H1 (cell line): Measurements from ENCODE around the gene IFT172. TPM values are rescaled to one million over a fixed set of nuclear protein-coding genes. Genes with fewer than 3 reads are reported as not detected.

Source experiments
- CTCF ChIA-PET: fragments of 300-600 bp; sonication (Branson Sonifier 250); formaldehyde crosslinking; loops from one replicate; lab custom pipeline; 2021; ENCODE audit not compliant: partially characterized antibody; lab: Charles Lee
- POLR2A ChIA-PET: fragments of 300-600 bp; sonication (Branson Sonifier 250); formaldehyde crosslinking; loops from one replicate; lab custom pipeline; 2021; ENCODE audit warnings: inconsistent platforms; ENCODE audit not compliant: partially characterized antibody; lab: Charles Lee
- DNase-seq, 2 experiments: peaks; one replicate each; pipeline versions ENCODE4 v3.0.0 to v3.0.0-alpha.2; 2010 to 2022; ENCODE audit warnings: low spot score in 2 of 2, low read depth in 1 of 2, mixed read lengths in 1 of 2
- FAIRE-seq: peaks from 2 replicates; lab custom pipeline; 2011; peaks lifted over from hg19 to GRCh38; lab: Jason Lieb, UNC
- H2AFZ ChIP-seq: 2 replicates; pipeline ENCODE4 v1.8.1; 2012; ENCODE audit warnings: low read length, inconsistent platforms
- H2AK5ac ChIP-seq: 2 replicates; pipeline ENCODE4 v1.6.1; 2013; ENCODE audit warnings: low read depth, low read length
- H2BK120ac ChIP-seq: replicated peaks from 2 replicates; pipeline ENCODE3; 2013; ENCODE audit warnings: low read depth, low read length, inconsistent platforms
- H2BK12ac ChIP-seq: 2 replicates; pipeline ENCODE4 v1.6.1; 2013; ENCODE audit warnings: low read depth, low read length
- H2BK15ac ChIP-seq: 2 replicates; pipeline ENCODE4 v1.6.1; 2013; ENCODE audit warnings: low read length
- H2BK20ac ChIP-seq: 2 replicates; pipeline ENCODE4 v1.6.1; 2013; ENCODE audit warnings: low read length
- H2BK5ac ChIP-seq: 2 replicates; pipeline ENCODE4 v1.6.1; 2013; ENCODE audit warnings: low read depth, low read length
- H3K14ac ChIP-seq: 2 replicates; pipeline ENCODE4 v1.6.1; 2013; ENCODE audit warnings: inconsistent platforms; ENCODE audit not compliant: insufficient read length
- H3K18ac ChIP-seq: 2 replicates; pipeline ENCODE4 v1.6.1; 2013; ENCODE audit warnings: low read length; ENCODE audit errors: extremely low read depth
- H3K23ac ChIP-seq: 2 replicates; pipeline ENCODE4 v1.6.1; 2013; ENCODE audit warnings: inconsistent platforms; ENCODE audit not compliant: insufficient read length
- H3K23me2 ChIP-seq: 2 replicates; pipeline ENCODE4 v1.6.1; 2013; ENCODE audit warnings: low read depth, low read length
- H3K27ac ChIP-seq: 2 replicates; pipeline ENCODE4 v1.6.1; 2011; ENCODE audit warnings: low read depth, low read length, inconsistent platforms
- H3K27me3 ChIP-seq, 4 experiments: replicated peaks in 1 of 4; 1 replicate in 1 of 4; 2 replicates in 3 of 4; pipeline versions ENCODE4 v1.6.1 to v1.8.1; 2011 to 2013; ENCODE audit warnings: low read length in 3 of 4, mild to moderate bottlenecking in 3 of 4, inconsistent platforms in 2 of 4, mixed read lengths in 2 of 4, moderate library complexity in 1 of 4; ENCODE audit not compliant: control insufficient read depth in 3 of 4, insufficient read depth in 3 of 4; ENCODE audit errors: extremely low read depth in 1 of 4
- H3K36me3 ChIP-seq, 4 experiments: 2 replicates each; pipeline versions ENCODE4 v1.6.1 to v1.8.1; 2011 to 2013; ENCODE audit warnings: mild to moderate bottlenecking in 4 of 4, low read length in 3 of 4, moderate library complexity in 2 of 4, control low read depth in 1 of 4, inconsistent platforms in 1 of 4; ENCODE audit not compliant: insufficient read depth in 4 of 4, control insufficient read depth in 2 of 4
- H3K4ac ChIP-seq: replicated peaks from 2 replicates; pipeline ENCODE3; 2013; ENCODE audit warnings: low read length, low read depth, mixed read lengths, inconsistent platforms; ENCODE audit not compliant: insufficient read length
- H3K4me1 ChIP-seq, 4 experiments: replicated peaks in 1 of 4; 1 replicate in 1 of 4; 2 replicates in 3 of 4; pipeline versions ENCODE4 v1.6.1 to v1.8.1; 2011 to 2013; ENCODE audit warnings: low read length in 3 of 4, inconsistent platforms in 2 of 4, mixed read lengths in 1 of 4; ENCODE audit not compliant: insufficient read depth in 4 of 4, control insufficient read depth in 3 of 4
- H3K4me2 ChIP-seq, 2 experiments: 2 replicates each; pipeline versions ENCODE4 v1.6.1 to v1.8.1; 2011 to 2013; ENCODE audit warnings: low read depth in 2 of 2, low read length in 2 of 2, control low read depth in 1 of 2, inconsistent platforms in 1 of 2, mild to moderate bottlenecking in 1 of 2; ENCODE audit not compliant: insufficient read depth in 1 of 2
- H3K4me3 ChIP-seq, 4 experiments: fragments of 200-600, 300-600 bp in 1 of 4; sonication (generic), shearing (Covaris generic), sonication (Bioruptor Twin) in 1 of 4; 2 replicates each; pipeline versions ENCODE4 v1.5.1 to v1.8.1; 2011 to 2016; ENCODE audit warnings: low read length in 4 of 4, low read depth in 3 of 4, control low read depth in 2 of 4, inconsistent platforms in 2 of 4, mild to moderate bottlenecking in 2 of 4, mixed read lengths in 1 of 4, moderate library complexity in 1 of 4; ENCODE audit not compliant: insufficient read depth in 2 of 4; ENCODE audit errors: extremely low read depth in 1 of 4
- H3K56ac ChIP-seq: replicated peaks from 2 replicates; pipeline ENCODE3; 2013; ENCODE audit warnings: low read depth, mild to moderate bottlenecking, mixed read lengths, low read length, inconsistent platforms; ENCODE audit not compliant: insufficient read length
- H3K79me1 ChIP-seq: 2 replicates; pipeline ENCODE4 v1.6.1; 2013; ENCODE audit warnings: low read depth, low read length, control low read depth
- H3K79me2 ChIP-seq, 2 experiments: 2 replicates each; pipeline versions ENCODE4 v1.6.1 to v1.8.1; 2012 to 2013; ENCODE audit warnings: low read length in 2 of 2, mild to moderate bottlenecking in 2 of 2, inconsistent platforms in 1 of 2; ENCODE audit not compliant: insufficient read depth in 2 of 2, control insufficient read depth in 1 of 2
- H3K9ac ChIP-seq, 4 experiments: replicated peaks in 1 of 4; 1 replicate in 1 of 4; 2 replicates in 3 of 4; pipeline versions ENCODE4 v1.6.1 to v1.8.1; 2011 to 2013; ENCODE audit warnings: low read depth in 3 of 4, low read length in 3 of 4, control low read depth in 2 of 4, mild to moderate bottlenecking in 2 of 4, moderate library complexity in 2 of 4, inconsistent platforms in 1 of 4; ENCODE audit errors: extremely low read depth in 1 of 4
- H3K9me3 ChIP-seq, 2 experiments: 2 replicates each; pipeline versions ENCODE4 v1.6.1 to v1.8.1; 2012 to 2013; ENCODE audit warnings: mild to moderate bottlenecking in 2 of 2, moderate library complexity in 2 of 2, control low read depth in 1 of 2, inconsistent platforms in 1 of 2, low read depth in 1 of 2, low read length in 1 of 2, mixed read lengths in 1 of 2; ENCODE audit not compliant: insufficient read depth in 2 of 2
- H4K20me1 ChIP-seq, 2 experiments: replicated peaks in 1 of 2; 2 replicates each; pipeline versions ENCODE3 to v1.8.1; 2011 to 2013; ENCODE audit warnings: inconsistent platforms in 2 of 2, low read length in 2 of 2, mild to moderate bottlenecking in 1 of 2; ENCODE audit not compliant: insufficient read depth in 2 of 2, control insufficient read depth in 1 of 2
- H4K5ac ChIP-seq: 2 replicates; pipeline ENCODE4 v1.6.1; 2013; ENCODE audit warnings: low read length, low read depth, mixed read lengths, inconsistent platforms; ENCODE audit not compliant: insufficient read length
- H4K8ac ChIP-seq: 2 replicates; pipeline ENCODE4 v1.8.0; 2013; ENCODE audit warnings: mild to moderate bottlenecking, moderate library complexity, low read length, inconsistent platforms; ENCODE audit not compliant: insufficient read depth; ENCODE audit errors: extremely low read depth
- H4K91ac ChIP-seq: replicated peaks from 2 replicates; pipeline ENCODE3; 2013; ENCODE audit warnings: low read length, mixed read lengths, inconsistent platforms; ENCODE audit not compliant: insufficient read length
- BCL11A ChIP-seq, 2 experiments: IDR thresholded peaks; one replicate each; pipeline ENCODE4 v1.6.1; 2011; ENCODE audit warnings: low read depth in 2 of 2, low read length in 2 of 2, mild to moderate bottlenecking in 2 of 2
- EGR1 ChIP-seq: IDR thresholded peaks from 2 replicates; pipeline ENCODE4 v1.6.1; 2011; ENCODE audit warnings: low read depth, low read length, borderline replicate concordance
- JUN ChIP-seq: IDR thresholded peaks from 2 replicates; pipeline ENCODE4 v1.6.1; 2011; ENCODE audit warnings: low read depth, mild to moderate bottlenecking, improper control_type of control experiment, low read length
- KDM1A ChIP-seq: fragments of 200-600, 300-600 bp; sonication (generic); IDR thresholded peaks from 2 replicates; pipeline ENCODE4 v1.7.1; 2016; ENCODE audit warnings: mild to moderate bottlenecking, low read length, borderline replicate concordance
- SUZ12 ChIP-seq: fragments of 200-600 bp; sonication (generic); IDR thresholded peaks from 2 replicates; pipeline ENCODE4 v1.6.1; 2012; ENCODE audit warnings: mild to moderate bottlenecking, inconsistent platforms, low read length, moderate library complexity, mixed read lengths
- TAF1 ChIP-seq: IDR thresholded peaks from 2 replicates; pipeline ENCODE4 v1.6.1; 2011; ENCODE audit warnings: mild to moderate bottlenecking, low read depth, low read length
- WGBS, 2 experiments: shearing (Covaris generic) in 1 of 2; methylation state at CpG; one replicate each; pipeline versions ENCODE4 v1.1.6 to v1.1.7; 2013 to 2015; ENCODE audit warnings: low lambda C conversion rate in 2 of 2, mixed read lengths in 2 of 2, inconsistent platforms in 1 of 2, low coverage in 1 of 2, missing lambda C conversion rate in 1 of 2; ENCODE audit not compliant: insufficient replicate concordance in 2 of 2, insufficient coverage in 1 of 2, insufficient read length in 1 of 2; ENCODE audit errors: extremely low coverage in 1 of 2, missing lambda C conversion rate in 1 of 2; 5-methylcytosine and 5-hydroxymethylcytosine counted together
- polyA plus RNA-seq, 7 experiments: library from polyadenylated mRNA; depleted of rRNA in 3 of 7; stranded (reverse) in 5 of 7; unstranded in 2 of 7; fragments of >200 nt in 5 of 7; fragments of 200-250 nt in 2 of 7; gene quantifications; 1 replicate in 5 of 7; 2 replicates in 1 of 7; 4 replicates in 1 of 7; pipeline versions ENCODE4 v1.2.1 to v1.2.3, GENCODE V29; 2011 to 2013; ENCODE audit warnings: missing spikeins in 2 of 7, mixed read lengths in 2 of 7
- total RNA-seq: library from RNA; stranded (reverse); fragmentation: NEBNext Ultra II Directional; extraction: Animal tissue kit (Norgen Biotek cat#: 25700); gene quantifications from 2 replicates; pipeline ENCODE4 v1.2.1, GENCODE V29; 2021

The IFT172 gene
- total and polyA plus RNA-seq, 2 of the 8 experiments (the other 6 are each of a cell fraction or from before 2014, with no cell fraction given), result 13.5 to 14.0 TPM

DNA sequence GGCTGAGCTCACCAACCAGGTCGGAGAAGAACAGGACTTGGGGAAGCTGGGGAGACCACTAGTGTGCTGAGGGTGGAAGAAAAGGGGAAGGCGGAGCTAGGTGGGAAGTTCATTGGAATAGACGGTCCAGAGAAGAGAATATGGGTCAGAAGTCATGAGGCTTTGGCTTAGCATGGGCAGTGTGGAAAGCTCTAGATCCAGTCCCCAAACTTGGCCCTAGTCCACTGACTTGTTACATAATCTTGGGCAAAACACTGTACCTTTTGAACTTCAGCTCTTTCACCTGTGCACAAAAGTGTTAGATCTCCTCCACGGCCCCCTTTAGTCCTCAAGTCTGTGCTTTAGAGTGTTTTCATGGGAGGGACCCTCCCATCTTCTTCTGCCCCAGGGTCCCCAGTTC, 17.8 kb upstream of the IFT172 start:
- no peaks in the 10 kb centered on the region for H3K27me3 ChIP-seq
- H3K56ac ChIP-seq, result no peak overlapping the region
- no peaks in the 10 kb centered on the region for H3K79me2 ChIP-seq
- no peak overlapping the region for H3K23ac ChIP-seq
- no peak overlapping the region for H2BK20ac ChIP-seq
- no peak overlapping the region for H2BK12ac ChIP-seq
- H2BK120ac ChIP-seq, result no peak overlapping the region
- TF ChIP-seq TAF1 (no peak), BCL11A (IDR thresholded peaks at IDR 0.05; ENCODE audit: low read depth in 2 of 2, low read length in 2 of 2) (no peak), JUN (no peak), KDM1A (no peak), SUZ12 (no peak), EGR1 (no peak)
- TF ChIP-seq, all 59 proteins: peak for 0
- H3K36me3 ChIP-seq, result no peaks in the 10 kb centered on the region
- H3K9ac ChIP-seq, result no peak overlapping the region
- no peak overlapping the region for H3K18ac ChIP-seq
- no peak overlapping the region for H4K5ac ChIP-seq
- POLR2A ChIA-PET, result no interaction called here
- H3K4me3 ChIP-seq, result no peak overlapping the region
- WGBS, 2 experiments, result 87% methylated on average over 4 of the region's 4 CpGs; no CpG with 5 or more reads in 1 of the 2 experiments
- no peak overlapping the region for H2AK5ac ChIP-seq
- DNase-seq (no peak), FAIRE-seq (no peak)
- peaks cover 2% of the 10 kb centered on the region; the same call in 1 of the 2 replicates for H3K23me2 ChIP-seq
- no peak overlapping the region for H3K4ac ChIP-seq
- no peak overlapping the region for H2BK15ac ChIP-seq
- H3K14ac ChIP-seq, result no peak overlapping the region
- H4K91ac ChIP-seq, result no peak overlapping the region
- no peaks in the 10 kb centered on the region for H3K9me3 ChIP-seq
- H4K20me1 ChIP-seq, result no peaks in the 10 kb centered on the region
- no peak overlapping the region for H4K8ac ChIP-seq
- H2AFZ ChIP-seq, result no peak overlapping the region
- 0 out of 7 replicates have a peak, but pooled peaks cover 0 to 4% (median 0%) of the 10 kb centered on the region in 4 experiments for H3K4me1 ChIP-seq
- CTCF ChIA-PET, result interaction anchor here (1.7 kb wide), 2 partner anchors 8 to 66 kb away, joined by 3 to 5 read pairs; no protein-coding TSS in a partner anchor
- H3K27ac ChIP-seq, result no peak overlapping the region
- H2BK5ac ChIP-seq, result no peak overlapping the region
- no peaks in the 10 kb centered on the region for H3K79me1 ChIP-seq
- no peak overlapping the region for H3K4me2 ChIP-seq
